Measurements from ENCODE around the gene SVEP1. TPM values are rescaled to one million over a fixed set of nuclear protein-coding genes. Genes with fewer than 3 reads are reported as not detected.

SVEP1 gene
- total RNA-seq, 1 experiment from 2014 or later: 3.2 TPM

- DNase-seq (ENCODE audit: low read depth): no peak
- in situ Hi-C loops (cut with HindIII; ENCODE audit: low pct_unique_long_range_greater_than_20kb, low sequenced_read_pairs): no loop called here
These were observed 110.6 kb downstream of the SVEP1 start for GRCh38 chr9:110468950-110469349.

GRCh38 chr9:110465190-110465589 is 114.4 kb downstream of the SVEP1 start:
- in situ Hi-C loops (cut with HindIII; ENCODE audit: low pct_unique_long_range_greater_than_20kb, low sequenced_read_pairs): no loop called here
- no peak for DNase-seq (ENCODE audit: low read depth)

- peak; percentile 36 for DNase-seq (ENCODE audit: low read depth)
These were observed 115.2 kb downstream of the SVEP1 start for GRCh38 chr9:110464321-110464720.

GRCh38 chr9:110463499-110463898 is 116.0 kb downstream of the SVEP1 start:
- DNase-seq (ENCODE audit: low read depth): no peak
- in situ Hi-C loops (cut with HindIII; ENCODE audit: low pct_unique_long_range_greater_than_20kb, low sequenced_read_pairs): no loop called here

More at GRCh38 chr9:110464321-110464720, 115.2 kb downstream of the SVEP1 start:
- in situ Hi-C loops (cut with HindIII; ENCODE audit: low pct_unique_long_range_greater_than_20kb, low sequenced_read_pairs): no loop called here

- DNase-seq (ENCODE audit: low read depth): no peak
- in situ Hi-C loops (cut with HindIII; ENCODE audit: low pct_unique_long_range_greater_than_20kb, low sequenced_read_pairs): no loop called here
These were observed 122.3 kb downstream of the SVEP1 start for GRCh38 chr9:110457245-110457644.

- in situ Hi-C loops (cut with HindIII; ENCODE audit: low pct_unique_long_range_greater_than_20kb, low sequenced_read_pairs): no loop called here
- no peak for DNase-seq (ENCODE audit: low read depth)
These were observed 122.9 kb downstream of the SVEP1 start for GRCh38 chr9:110456681-110457080.

GRCh38 chr9:110455860-110456259 is 123.7 kb downstream of the SVEP1 start:
- DNase-seq (ENCODE audit: low read depth): no peak
- in situ Hi-C loops (cut with HindIII; ENCODE audit: low pct_unique_long_range_greater_than_20kb, low sequenced_read_pairs): no loop called here

- in situ Hi-C loops (cut with HindIII; ENCODE audit: low pct_unique_long_range_greater_than_20kb, low sequenced_read_pairs): no loop called here
These were observed 127.2 kb downstream of the SVEP1 start for GRCh38 chr9:110452227-110452801.

GRCh38 chr9:110451726-110452125 is 127.8 kb downstream of the SVEP1 start:
- in situ Hi-C loops (cut with HindIII; ENCODE audit: low pct_unique_long_range_greater_than_20kb, low sequenced_read_pairs): no loop called here
- DNase-seq (ENCODE audit: low read depth): no peak

More at GRCh38 chr9:110452227-110452801, 127.2 kb downstream of the SVEP1 start:
- no peak for DNase-seq (ENCODE audit: low read depth)

GRCh38 chr9:110447476-110447875 is 132.1 kb downstream of the SVEP1 start:
- in situ Hi-C loops (cut with HindIII; ENCODE audit: low pct_unique_long_range_greater_than_20kb, low sequenced_read_pairs): no loop called here
- DNase-seq (ENCODE audit: low read depth): no peak

- in situ Hi-C loops (cut with HindIII; ENCODE audit: low pct_unique_long_range_greater_than_20kb, low sequenced_read_pairs): no loop called here
- DNase-seq (ENCODE audit: low read depth): no peak
These were observed 133.4 kb downstream of the SVEP1 start for GRCh38 chr9:110446171-110446570.

- in situ Hi-C loops (cut with HindIII; ENCODE audit: low pct_unique_long_range_greater_than_20kb, low sequenced_read_pairs): no loop called here
- DNase-seq (ENCODE audit: low read depth): no peak
These were observed 134.6 kb downstream of the SVEP1 start for GRCh38 chr9:110444911-110445310.

GRCh38 chr9:110443866-110444220 is 135.7 kb downstream of the SVEP1 start:
- in situ Hi-C loops (cut with HindIII; ENCODE audit: low pct_unique_long_range_greater_than_20kb, low sequenced_read_pairs): no loop called here
- no peak for DNase-seq (ENCODE audit: low read depth)

GRCh38 chr9:110443146-110443865 is 136.2 kb downstream of the SVEP1 start:
- peak; percentile 4 for DNase-seq (ENCODE audit: low read depth)
- in situ Hi-C loops (cut with HindIII; ENCODE audit: low pct_unique_long_range_greater_than_20kb, low sequenced_read_pairs): no loop called here

GRCh38 chr9:110440796-110441195 is 138.7 kb downstream of the SVEP1 start:
- DNase-seq (ENCODE audit: low read depth): no peak
- in situ Hi-C loops (cut with HindIII; ENCODE audit: low pct_unique_long_range_greater_than_20kb, low sequenced_read_pairs): no loop called here

GRCh38 chr9:110440172-110440571 is 139.4 kb downstream of the SVEP1 start:
- in situ Hi-C loops (cut with HindIII; ENCODE audit: low pct_unique_long_range_greater_than_20kb, low sequenced_read_pairs): no loop called here
- no peak for DNase-seq (ENCODE audit: low read depth)

GRCh38 chr9:110432253-110432652 is 147.3 kb downstream of the SVEP1 start:
- DNase-seq (ENCODE audit: low read depth): no peak
- in situ Hi-C loops (cut with HindIII; ENCODE audit: low pct_unique_long_range_greater_than_20kb, low sequenced_read_pairs): no loop called here

GRCh38 chr9:110429453-110429852 is 150.1 kb downstream of the SVEP1 start:
- no peak for DNase-seq (ENCODE audit: low read depth)
- in situ Hi-C loops (cut with HindIII; ENCODE audit: low pct_unique_long_range_greater_than_20kb, low sequenced_read_pairs): no loop called here

GRCh38 chr9:110427497-110428104 is 151.9 kb downstream of the SVEP1 start:
- in situ Hi-C loops (cut with HindIII; ENCODE audit: low pct_unique_long_range_greater_than_20kb, low sequenced_read_pairs): no loop called here
- peak; percentile 8 for DNase-seq (ENCODE audit: low read depth)
